Measurements from ENCODE around the gene IRF4.

DNA sequence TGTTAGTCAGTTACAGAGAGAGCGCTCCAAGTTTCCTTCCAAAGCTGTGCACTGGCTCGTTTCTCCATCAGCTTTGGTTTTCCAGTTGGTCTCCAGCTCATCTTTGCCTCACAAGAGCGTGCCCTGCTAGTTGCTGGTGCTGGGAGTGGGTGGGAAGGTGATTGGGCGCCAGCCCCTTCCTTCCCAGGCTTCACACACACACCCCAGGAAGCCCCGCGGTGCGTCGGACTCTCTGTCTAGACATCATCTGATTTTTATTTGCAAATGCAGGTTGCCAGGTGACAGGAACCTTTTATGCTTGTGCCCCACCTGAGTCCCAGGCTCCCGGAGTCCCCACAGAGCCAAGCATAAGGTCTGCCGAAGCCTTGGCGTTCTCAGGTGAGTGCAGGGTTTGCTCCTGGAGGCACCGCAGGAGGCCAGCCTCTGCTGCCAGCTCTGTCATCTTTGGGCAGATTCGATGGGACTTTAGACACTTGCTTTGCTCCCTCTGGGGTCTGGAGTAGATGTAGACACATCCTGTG, 7.1 kb downstream of the IRF4 start:
- TF ChIP-seq, protein P1, sequence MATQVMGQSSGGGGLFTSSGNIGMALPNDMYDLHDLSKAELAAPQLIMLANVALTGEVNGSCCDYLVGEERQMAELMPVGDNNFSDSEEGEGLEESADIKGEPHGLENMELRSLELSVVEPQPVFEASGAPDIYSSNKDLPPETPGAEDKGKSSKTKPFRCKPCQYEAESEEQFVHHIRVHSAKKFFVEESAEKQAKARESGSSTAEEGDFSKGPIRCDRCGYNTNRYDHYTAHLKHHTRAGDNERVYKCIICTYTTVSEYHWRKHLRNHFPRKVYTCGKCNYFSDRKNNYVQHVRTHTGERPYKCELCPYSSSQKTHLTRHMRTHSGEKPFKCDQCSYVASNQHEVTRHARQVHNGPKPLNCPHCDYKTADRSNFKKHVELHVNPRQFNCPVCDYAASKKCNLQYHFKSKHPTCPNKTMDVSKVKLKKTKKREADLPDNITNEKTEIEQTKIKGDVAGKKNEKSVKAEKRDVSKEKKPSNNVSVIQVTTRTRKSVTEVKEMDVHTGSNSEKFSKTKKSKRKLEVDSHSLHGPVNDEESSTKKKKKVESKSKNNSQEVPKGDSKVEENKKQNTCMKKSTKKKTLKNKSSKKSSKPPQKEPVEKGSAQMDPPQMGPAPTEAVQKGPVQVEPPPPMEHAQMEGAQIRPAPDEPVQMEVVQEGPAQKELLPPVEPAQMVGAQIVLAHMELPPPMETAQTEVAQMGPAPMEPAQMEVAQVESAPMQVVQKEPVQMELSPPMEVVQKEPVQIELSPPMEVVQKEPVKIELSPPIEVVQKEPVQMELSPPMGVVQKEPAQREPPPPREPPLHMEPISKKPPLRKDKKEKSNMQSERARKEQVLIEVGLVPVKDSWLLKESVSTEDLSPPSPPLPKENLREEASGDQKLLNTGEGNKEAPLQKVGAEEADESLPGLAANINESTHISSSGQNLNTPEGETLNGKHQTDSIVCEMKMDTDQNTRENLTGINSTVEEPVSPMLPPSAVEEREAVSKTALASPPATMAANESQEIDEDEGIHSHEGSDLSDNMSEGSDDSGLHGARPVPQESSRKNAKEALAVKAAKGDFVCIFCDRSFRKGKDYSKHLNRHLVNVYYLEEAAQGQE (IDR thresholded peaks at IDR 0.05; ENCODE audit: unreplicated experiment), result no peak
- TF ChIP-seq, protein P2, sequence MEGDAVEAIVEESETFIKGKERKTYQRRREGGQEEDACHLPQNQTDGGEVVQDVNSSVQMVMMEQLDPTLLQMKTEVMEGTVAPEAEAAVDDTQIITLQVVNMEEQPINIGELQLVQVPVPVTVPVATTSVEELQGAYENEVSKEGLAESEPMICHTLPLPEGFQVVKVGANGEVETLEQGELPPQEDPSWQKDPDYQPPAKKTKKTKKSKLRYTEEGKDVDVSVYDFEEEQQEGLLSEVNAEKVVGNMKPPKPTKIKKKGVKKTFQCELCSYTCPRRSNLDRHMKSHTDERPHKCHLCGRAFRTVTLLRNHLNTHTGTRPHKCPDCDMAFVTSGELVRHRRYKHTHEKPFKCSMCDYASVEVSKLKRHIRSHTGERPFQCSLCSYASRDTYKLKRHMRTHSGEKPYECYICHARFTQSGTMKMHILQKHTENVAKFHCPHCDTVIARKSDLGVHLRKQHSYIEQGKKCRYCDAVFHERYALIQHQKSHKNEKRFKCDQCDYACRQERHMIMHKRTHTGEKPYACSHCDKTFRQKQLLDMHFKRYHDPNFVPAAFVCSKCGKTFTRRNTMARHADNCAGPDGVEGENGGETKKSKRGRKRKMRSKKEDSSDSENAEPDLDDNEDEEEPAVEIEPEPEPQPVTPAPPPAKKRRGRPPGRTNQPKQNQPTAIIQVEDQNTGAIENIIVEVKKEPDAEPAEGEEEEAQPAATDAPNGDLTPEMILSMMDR (conservative IDR thresholded peaks at IDR 0.05; ENCODE audit: low read depth in 2 of 2), result no peak
- TF ChIP-seq, protein P3, sequence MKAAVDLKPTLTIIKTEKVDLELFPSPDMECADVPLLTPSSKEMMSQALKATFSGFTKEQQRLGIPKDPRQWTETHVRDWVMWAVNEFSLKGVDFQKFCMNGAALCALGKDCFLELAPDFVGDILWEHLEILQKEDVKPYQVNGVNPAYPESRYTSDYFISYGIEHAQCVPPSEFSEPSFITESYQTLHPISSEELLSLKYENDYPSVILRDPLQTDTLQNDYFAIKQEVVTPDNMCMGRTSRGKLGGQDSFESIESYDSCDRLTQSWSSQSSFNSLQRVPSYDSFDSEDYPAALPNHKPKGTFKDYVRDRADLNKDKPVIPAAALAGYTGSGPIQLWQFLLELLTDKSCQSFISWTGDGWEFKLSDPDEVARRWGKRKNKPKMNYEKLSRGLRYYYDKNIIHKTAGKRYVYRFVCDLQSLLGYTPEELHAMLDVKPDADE (IDR thresholded peaks at IDR 0.05), result no peak
- no peak for TF ChIP-seq EZH2 (IDR thresholded peaks at IDR 0.05; ENCODE audit: low read depth, unreplicated experiment)
- TF ChIP-seq EZH2phosphoT487 (IDR thresholded peaks at IDR 0.05; ENCODE audit: unreplicated experiment), result no peak
- TF ChIP-seq, protein P4, sequence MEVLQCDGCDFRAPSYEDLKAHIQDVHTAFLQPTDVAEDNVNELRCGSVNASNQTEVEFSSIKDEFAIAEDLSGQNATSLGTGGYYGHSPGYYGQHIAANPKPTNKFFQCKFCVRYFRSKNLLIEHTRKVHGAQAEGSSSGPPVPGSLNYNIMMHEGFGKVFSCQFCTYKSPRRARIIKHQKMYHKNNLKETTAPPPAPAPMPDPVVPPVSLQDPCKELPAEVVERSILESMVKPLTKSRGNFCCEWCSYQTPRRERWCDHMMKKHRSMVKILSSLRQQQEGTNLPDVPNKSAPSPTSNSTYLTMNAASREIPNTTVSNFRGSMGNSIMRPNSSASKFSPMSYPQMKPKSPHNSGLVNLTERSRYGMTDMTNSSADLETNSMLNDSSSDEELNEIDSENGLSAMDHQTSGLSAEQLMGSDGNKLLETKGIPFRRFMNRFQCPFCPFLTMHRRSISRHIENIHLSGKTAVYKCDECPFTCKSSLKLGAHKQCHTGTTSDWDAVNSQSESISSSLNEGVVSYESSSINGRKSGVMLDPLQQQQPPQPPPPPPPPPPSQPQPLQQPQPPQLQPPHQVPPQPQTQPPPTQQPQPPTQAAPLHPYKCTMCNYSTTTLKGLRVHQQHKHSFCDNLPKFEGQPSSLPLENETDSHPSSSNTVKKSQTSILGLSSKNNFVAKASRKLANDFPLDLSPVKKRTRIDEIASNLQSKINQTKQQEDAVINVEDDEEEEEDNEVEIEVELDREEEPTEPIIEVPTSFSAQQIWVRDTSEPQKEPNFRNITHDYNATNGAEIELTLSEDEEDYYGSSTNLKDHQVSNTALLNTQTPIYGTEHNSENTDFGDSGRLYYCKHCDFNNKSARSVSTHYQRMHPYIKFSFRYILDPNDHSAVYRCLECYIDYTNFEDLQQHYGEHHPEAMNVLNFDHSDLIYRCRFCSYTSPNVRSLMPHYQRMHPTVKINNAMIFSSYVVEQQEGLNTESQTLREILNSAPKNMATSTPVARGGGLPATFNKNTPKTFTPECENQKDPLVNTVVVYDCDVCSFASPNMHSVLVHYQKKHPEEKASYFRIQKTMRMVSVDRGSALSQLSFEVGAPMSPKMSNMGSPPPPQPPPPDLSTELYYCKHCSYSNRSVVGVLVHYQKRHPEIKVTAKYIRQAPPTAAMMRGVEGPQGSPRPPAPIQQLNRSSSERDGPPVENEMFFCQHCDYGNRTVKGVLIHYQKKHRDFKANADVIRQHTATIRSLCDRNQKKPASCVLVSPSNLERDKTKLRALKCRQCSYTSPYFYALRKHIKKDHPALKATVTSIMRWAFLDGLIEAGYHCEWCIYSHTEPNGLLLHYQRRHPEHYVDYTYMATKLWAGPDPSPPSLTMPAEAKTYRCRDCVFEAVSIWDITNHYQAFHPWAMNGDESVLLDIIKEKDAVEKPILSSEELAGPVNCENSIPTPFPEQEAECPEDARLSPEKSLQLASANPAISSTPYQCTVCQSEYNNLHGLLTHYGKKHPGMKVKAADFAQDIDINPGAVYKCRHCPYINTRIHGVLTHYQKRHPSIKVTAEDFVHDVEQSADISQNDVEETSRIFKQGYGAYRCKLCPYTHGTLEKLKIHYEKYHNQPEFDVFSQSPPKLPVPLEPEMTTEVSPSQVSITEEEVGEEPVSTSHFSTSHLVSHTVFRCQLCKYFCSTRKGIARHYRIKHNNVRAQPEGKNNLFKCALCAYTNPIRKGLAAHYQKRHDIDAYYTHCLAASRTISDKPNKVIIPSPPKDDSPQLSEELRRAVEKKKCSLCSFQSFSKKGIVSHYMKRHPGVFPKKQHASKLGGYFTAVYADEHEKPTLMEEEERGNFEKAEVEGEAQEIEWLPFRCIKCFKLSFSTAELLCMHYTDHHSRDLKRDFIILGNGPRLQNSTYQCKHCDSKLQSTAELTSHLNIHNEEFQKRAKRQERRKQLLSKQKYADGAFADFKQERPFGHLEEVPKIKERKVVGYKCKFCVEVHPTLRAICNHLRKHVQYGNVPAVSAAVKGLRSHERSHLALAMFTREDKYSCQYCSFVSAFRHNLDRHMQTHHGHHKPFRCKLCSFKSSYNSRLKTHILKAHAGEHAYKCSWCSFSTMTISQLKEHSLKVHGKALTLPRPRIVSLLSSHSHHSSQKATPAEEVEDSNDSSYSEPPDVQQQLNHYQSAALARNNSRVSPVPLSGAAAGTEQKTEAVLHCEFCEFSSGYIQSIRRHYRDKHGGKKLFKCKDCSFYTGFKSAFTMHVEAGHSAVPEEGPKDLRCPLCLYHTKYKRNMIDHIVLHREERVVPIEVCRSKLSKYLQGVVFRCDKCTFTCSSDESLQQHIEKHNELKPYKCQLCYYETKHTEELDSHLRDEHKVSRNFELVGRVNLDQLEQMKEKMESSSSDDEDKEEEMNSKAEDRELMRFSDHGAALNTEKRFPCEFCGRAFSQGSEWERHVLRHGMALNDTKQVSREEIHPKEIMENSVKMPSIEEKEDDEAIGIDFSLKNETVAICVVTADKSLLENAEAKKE (CRISPR knock-in tag; IDR thresholded peaks at IDR 0.05), result no peak

All from GM23338 (cell line).